Activated naive CD4-positive, alpha-beta T cell treated with anti-CD3 and anti-CD28 coated beads, Interleukin-2, amount 50 U/mL, for 16 hours (primary cell): ENCODE measurements around the gene CDCA5.
"Not testable (repeated sequence)": the region's sequence is repeated elsewhere in the genome, so short reads cannot be mapped to it uniquely, and the experiment has no call there.

Experiments
- DNase-seq: peaks from one replicate; pipeline ENCODE4 v3.0.0-alpha.2; 2020

Gene CDCA5

GRCh38 chr11:65118891-65119669, 35.2 kb upstream of the CDCA5 start:
- not testable (repeated sequence) for DNase-seq

GRCh38 chr11:65118097-65118837, 34.4 kb upstream of the CDCA5 start:
- no peak for DNase-seq

GRCh38 chr11:65117206-65118096, 33.6 kb upstream of the CDCA5 start, which contains the start of gene ZNHIT2:
TSS of gene ZNHIT2 (minus strand) at chr11:65117701. CDS start at chr11:65117653, 48 bp downstream.
- peak; percentile 100 for DNase-seq

DNA sequence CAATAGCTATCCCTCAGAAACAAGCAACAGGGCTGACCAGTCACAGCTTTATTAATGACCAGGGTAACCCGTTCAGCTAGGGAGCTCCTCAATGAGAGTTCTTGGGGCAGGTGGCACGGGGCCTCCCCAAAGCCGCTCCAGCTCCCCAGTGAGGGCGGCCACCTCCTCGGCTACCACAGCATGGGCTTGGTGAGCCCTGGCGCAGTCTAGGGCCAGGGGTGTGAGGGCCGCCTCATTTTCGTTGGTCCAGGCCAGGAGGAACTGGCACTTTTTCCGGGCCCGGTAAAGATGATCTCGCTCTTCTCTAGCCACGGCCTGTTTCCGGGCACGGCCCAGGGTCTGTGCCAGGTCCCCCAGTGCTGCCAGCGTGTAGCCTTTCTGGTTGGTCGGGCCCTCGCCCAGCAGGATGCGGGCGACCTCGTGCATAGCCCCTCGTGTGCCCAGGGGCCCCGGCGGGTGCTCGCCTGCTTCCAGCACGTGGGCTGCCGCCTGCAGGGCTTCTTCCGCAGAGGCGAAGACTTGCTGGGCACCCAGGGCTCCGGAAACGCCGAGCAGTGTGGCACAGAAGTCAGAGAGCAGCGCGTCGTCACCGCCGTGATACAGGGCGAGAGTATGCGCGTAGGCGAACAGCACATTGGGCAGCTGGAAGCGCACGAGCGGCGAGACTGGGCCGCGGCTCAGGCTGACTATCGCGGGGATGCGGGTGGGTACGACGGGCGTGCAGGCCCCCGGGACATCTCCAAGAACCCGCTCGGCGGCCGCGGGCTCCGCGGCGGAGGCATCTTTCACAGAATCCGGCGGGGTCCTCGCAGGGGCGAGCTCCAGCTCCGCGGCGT, 32.7 kb upstream of the CDCA5 start:
- DNase-seq, result peak; percentile 73

GRCh38 chr11:65115361-65116082, 31.7 kb upstream of the CDCA5 start:
- no peak for DNase-seq

DNA sequence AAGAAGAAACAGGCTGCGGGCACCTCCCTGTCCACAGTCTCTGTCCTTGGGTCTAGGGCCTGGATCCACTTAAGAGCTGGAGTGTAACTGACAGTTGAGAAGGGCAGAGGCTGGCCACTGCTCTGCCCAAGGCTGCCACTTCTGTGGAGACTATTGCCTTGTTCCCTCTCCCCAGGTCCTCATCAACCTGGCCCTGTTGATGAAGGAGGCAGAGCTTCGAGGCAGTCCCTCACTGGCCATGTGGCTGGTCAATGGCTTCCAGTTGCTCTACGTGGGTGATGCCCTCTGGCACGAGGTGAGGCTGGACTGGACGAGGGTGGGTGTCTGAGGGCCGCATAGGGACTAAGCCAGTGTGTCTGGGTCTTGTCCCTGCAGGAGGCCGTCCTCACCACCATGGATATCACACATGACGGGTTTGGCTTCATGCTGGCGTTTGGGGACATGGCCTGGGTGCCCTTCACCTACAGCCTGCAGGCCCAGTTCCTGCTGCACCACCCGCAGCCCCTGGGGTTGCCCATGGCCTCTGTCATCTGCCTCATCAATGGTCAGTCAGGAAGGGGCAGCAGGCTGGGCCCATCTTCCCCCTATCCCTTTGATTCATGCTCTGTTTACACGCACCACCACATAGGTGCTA, 30.8 kb upstream of the CDCA5 start:
- DNase-seq, result no peak

DNA sequence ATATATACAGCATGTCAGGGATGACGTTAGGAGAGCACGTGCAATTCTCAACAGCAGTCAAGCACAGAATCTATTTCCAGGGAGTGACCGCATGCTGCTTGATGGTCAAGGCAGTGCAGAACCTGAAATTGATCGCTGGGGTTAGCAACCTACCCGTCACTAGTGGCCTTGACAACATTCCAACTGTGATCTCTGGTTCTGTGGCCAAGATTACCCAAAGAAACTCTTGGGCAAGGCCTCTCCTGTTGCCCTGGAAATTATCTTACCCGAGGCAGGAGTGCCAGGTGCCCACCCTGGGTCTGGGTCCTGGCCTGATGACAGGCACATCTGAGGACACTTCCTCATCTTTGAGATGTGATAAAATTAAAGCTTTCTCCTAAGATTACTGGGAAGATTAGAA, 30.0 kb upstream of the CDCA5 start:
- no peak for DNase-seq

DNA sequence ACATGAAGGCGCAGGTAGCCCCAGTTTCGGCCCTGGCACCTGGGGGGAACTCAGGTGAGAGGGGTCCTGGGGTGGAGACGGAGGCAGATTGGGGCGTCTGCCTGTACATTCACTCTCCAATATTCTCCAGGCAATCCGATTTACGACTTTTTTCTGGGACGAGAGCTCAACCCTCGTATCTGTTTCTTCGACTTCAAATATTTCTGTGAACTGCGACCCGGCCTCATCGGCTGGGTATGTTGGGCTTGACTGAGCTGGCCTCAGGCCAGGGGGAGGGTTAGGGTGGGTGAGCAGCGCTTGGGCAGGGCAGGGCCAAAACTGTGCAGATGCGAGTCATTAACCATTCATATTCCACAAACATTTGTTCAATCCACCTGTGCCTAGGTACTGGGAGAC, 29.5 kb upstream of the CDCA5 start:
- no peak for DNase-seq

DNA sequence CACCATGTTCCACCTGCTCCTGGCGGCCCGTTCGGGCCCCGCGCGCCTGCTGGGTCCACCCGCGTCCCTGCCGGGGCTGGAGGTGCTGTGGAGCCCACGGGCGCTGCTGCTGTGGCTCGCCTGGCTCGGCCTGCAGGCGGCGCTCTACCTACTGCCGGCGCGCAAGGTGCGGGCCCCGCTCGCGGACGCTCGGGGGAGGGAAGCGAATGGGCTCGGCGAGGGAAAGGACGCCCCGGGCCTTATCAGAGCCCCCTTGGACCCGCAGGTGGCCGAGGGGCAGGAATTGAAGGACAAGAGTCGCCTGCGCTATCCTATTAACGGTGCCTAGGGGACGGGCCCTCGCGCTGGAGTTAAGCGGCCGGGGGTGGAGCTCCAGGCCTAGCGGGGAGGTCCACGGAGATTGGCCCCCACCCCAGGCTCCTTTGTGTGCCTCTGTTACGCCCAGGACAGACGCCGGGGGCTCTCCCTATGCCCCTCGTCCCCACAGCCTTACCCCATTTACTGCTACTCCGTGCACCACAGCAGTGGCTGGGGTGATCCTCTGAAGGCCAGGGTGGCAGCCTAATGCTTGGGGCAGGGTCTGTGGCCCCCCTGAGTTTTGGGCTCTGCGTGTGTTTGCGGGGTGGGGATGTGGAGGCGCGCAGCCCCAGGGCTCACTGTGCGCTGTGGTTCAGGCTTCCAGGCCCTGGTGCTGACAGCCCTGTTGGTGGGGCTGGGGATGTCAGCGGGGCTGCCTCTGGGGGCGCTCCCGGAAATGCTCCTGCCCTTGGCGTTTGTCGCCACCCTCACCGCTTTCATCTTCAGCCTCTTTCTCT, 28.9 kb upstream of the CDCA5 start:
- DNase-seq, result peak; percentile 78

DNA sequence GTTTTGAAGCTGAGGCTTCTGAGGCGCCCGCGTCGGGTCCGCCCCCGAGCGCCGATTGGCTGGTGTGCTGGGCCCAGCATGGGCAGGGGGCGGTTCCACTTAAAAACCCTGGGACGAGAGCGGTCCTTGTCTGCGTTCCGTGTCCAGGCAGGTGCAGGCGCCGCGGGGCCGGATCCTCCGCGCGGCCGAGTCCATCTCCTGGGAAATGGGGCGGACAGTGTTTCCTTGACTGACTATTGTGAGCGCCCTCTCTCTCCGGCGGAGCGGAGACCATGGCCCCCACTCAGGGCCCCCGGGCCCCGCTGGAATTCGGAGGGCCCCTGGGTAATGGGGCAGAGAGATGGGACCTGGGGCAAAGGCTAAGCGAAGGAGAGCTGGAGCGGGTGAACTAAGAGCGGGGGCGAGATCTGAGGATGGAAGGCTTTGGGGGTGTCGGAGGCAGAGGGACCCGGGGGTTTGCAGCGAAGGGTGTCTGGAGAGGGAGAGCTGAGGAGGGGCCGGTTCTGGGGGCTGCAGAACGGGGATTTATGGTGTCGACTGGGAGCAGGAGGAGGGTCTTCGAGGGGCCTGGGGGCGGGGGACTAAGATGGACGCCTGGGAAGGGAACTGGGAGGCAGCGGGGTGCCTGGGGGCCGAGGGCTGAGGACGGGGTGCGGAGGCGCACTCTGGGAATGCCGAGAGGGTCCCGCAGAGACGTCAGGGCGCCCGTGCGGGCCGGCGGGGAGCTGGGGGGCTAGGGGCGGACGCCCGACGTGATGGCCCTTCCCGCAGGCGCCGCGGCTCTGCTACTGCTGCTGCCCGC, 28.1 kb upstream of the CDCA5 start, which contains the start of gene TM7SF2:
TM7SF2 (plus strand) TSS at position 129 of the 802 bp plus-strand sequence; CDS start at position 273, 144 bp downstream.
- DNase-seq, result peak; percentile 95

DNA sequence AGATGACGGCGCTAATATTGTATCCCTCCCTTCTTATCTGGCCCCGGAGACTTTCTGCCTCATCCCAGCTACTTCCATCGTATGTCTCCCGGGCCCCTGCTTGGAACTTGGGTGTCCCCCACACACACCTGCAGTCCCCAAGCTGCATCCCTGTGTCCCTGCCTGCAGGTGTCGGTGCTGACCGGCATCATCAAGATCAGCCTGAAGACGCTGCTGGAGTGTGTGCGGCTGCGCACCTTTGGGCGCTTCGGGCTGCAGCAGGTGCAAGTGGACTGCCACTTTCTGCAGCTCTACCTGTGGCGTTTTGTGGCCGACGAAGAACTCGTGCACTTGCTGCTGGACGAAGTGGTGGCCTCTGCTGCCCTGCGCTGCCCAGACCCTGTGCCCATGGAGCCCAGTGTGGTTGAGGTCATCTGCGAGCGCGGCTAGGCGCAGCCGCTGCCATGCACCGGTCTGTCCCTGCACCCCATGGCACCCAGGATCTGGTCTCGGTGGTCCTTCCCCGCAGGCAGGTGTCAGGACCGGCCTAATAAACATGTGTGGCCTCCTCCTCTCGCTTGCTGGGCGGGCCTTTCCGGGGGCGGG, 27.4 kb upstream of the CDCA5 start:
- DNase-seq, result no peak

DNA sequence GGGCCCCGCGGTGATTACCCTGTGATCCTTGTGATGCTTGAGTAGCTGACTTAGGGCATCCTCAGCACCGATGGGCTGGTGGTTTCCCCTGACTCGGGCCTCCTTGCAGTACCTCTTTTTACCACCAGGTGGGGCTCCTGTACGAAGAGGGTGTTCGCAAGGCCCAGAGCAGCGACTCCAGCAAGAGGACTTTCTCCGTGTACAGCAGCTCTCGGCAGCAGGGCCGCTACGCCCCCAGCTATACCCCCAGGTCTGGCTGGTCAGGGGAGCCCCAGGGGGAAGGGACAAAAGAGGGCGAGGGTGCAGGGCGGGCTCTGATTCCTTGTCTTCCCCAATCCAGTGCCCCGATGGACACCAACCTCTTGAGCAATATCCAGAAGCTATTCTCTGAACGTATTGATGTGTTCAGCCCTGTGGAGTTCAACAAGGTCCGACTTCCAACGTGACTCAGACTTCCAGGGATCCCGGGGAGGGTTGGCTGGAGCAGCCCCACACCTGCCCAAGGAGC, 26.6 kb upstream of the CDCA5 start:
- peak; percentile 95 for DNase-seq

DNA sequence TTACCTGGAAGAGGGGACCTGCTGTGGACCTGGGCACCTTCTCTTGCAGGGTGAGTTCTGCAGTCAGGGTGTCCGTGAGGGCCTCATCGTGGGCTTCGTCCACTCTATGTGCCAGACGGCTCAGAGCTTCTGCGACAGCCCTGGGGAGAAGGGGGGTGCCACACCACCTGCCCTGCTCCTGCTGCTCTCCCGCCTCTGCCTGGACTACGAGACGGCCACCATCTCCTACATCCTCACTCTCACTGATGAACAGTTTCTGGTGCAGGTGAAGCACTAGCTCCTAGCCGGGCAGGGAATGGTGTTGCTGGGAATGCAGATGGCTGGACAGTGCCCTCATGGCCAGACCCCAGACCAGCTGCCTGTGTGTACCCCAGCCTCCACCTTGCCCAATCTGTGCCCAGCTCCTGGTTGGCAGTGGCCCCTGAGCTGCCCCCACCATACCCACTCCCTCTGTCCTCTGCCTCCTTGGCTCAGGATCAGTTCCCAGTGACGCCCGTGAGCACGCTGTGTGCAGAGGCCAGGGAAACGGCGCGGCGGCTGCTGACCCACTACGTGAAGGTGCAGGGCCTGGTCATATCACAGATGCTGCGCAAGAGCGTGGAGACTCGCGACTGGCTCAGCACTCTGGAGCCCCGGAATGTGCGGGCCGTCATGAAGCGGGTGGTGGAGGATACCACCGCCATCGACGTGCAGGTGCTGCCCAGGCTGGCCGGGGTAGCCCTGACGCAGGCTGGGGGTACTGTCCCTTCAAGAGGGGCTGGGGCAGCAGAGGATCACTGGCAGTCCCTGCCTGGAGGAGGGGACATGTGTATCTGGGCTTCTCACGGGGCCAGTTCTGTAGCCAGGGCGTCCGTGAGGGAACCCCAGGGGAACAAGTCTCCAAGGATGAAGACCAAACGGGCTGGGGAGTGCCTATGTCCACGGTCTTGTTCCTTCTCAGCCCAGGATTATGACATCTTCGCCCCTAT, 25.7 kb upstream of the CDCA5 start:
- DNase-seq, result no peak

DNA sequence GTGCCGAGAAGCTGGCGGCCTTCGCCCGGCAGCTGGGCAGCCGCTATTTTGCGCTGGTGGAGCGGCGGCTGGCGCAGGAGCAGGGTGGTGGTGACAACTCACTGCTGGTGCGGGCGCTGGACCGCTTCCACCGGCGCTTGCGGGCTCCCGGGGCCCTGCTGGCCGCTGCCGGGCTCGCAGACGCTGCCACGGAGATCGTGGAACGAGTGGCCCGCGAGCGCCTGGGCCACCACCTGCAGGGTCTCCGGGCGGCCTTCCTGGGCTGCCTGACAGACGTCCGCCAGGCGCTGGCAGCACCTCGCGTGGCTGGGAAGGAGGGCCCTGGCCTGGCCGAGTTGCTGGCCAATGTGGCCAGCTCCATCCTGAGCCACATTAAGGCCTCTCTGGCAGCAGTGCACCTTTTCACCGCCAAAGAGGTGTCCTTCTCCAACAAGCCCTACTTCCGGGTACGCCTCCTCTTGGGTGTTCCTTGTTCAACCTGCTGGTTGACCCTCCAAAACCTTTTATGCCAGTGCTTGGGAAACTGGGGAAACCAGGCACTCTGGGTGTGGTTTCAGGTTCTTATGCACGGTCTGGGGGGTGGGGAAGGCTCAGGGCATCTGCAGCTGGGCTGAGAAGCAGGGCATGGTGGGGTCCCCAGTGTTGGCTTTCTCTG, 24.8 kb upstream of the CDCA5 start:
- DNase-seq, result no peak

- DNase-seq, result no peak
Measured at GRCh38 chr11:65107751-65108468, 24.1 kb upstream of the CDCA5 start.

DNA sequence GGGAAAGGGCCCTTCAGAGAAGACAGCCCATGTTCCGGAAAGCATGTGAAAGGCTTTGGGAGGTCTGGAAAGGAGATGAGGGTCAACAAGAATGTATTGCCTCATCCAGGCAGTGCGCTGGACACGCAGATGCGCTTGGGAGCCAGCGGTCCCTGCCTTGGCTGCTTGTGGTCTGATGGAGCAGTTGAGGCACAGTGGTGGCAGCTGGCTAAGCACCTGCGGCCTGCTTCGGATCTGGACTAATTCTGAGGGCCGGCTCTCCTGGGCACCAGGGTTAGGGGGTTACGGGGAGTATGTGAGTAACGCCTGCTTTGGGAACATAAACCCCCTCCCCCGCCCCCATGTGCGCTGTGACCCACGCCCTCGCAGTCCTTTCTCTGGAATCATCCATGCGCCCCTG, 23.2 kb upstream of the CDCA5 start:
- no peak for DNase-seq
